ENCODE data around the gene ZCCHC7.

ZCCHC7 gene

GRCh38 chr9:37165644-37166043 lies 45.3 kb downstream of the ZCCHC7 start:
- no peaks in the 10 kb centered on the region; the same call in 1 of the 2 replicates for H3K79me2 ChIP-seq (ENCODE audit: insufficient read depth, low read length)

GRCh38 chr9:37167456-37168047 lies 47.2 kb downstream of the ZCCHC7 start:
- Histone ChIP-seq H3K4me1 (ENCODE audit: insufficient read depth, low read length) (no peaks in the 10 kb centered on the region), H3K4me3 (ENCODE audit: low read depth in 1 of 2, low read length in 2 of 2) (no peak overlapping the region), H3K79me2 (ENCODE audit: insufficient read depth, low read length) (peaks cover 2% of the 10 kb centered on the region; the same call in 1 of the 2 replicates), H3K9me3 (ENCODE audit: insufficient read depth, low read length, severe bottlenecking) (no peaks in the 10 kb centered on the region), H3K4me2 (ENCODE audit: insufficient read depth, low read length) (no peak overlapping the region), H3K27me3 (ENCODE audit: insufficient read depth, low read length, poor library complexity) (no peaks in the 10 kb centered on the region), H4K20me1 (ENCODE audit: insufficient read depth, low read length) (no peaks in the 10 kb centered on the region), H2AFZ (ENCODE audit: low read depth, low read length) (no peak overlapping the region), H3K36me3 (ENCODE audit: insufficient read depth, low read length) (peaks cover 2% of the 10 kb centered on the region; the same call in 1 of the 2 replicates), H3K9ac (ENCODE audit: low read depth, low read length) (no peak overlapping the region), H3K27ac (ENCODE audit: low read length) (no peak overlapping the region)
- TF ChIP-seq EZH2 (IDR thresholded peaks at IDR 0.05; ENCODE audit: borderline replicate concordance, low read depth, low read length, severe bottlenecking) (no peak), CTCF (IDR thresholded peaks at IDR 0.05; ENCODE audit: borderline replicate concordance, extremely low read depth, low read length, poor library complexity, severe bottlenecking) (no peak)
- ATAC-seq (ENCODE audit: insufficient read depth, low read depth) = no peak
- DNase-seq = no peak

More at GRCh38 chr9:37165644-37166043, 45.3 kb downstream of the ZCCHC7 start:
- no peak overlapping the region for H3K9ac ChIP-seq (ENCODE audit: low read depth, low read length)
- H2AFZ ChIP-seq (ENCODE audit: low read depth, low read length) = no peak overlapping the region
- H3K9me3 ChIP-seq (ENCODE audit: insufficient read depth, low read length, severe bottlenecking) = no peaks in the 10 kb centered on the region
- no peak overlapping the region for H3K4me2 ChIP-seq (ENCODE audit: insufficient read depth, low read length)
- DNase-seq (no peak), ATAC-seq (ENCODE audit: insufficient read depth, low read depth) (no peak)
- no peak for TF ChIP-seq EZH2 (IDR thresholded peaks at IDR 0.05; ENCODE audit: borderline replicate concordance, low read depth, low read length, severe bottlenecking)
- no peak for TF ChIP-seq CTCF (IDR thresholded peaks at IDR 0.05; ENCODE audit: borderline replicate concordance, extremely low read depth, low read length, poor library complexity, severe bottlenecking)
- peaks cover 3% of the 10 kb centered on the region; the same call in 1 of the 2 replicates for H3K36me3 ChIP-seq (ENCODE audit: insufficient read depth, low read length)
- no peak overlapping the region for H3K27ac ChIP-seq (ENCODE audit: low read length)
- H3K4me1 ChIP-seq (ENCODE audit: insufficient read depth, low read length) = no peaks in the 10 kb centered on the region
- H4K20me1 ChIP-seq (ENCODE audit: insufficient read depth, low read length) = no peaks in the 10 kb centered on the region
- H3K4me3 ChIP-seq (ENCODE audit: low read depth in 1 of 2, low read length in 2 of 2) = no peak overlapping the region
- H3K27me3 ChIP-seq (ENCODE audit: insufficient read depth, low read length, poor library complexity) = no peaks in the 10 kb centered on the region

- peaks cover 9% of the 10 kb centered on the region; the same call in 1 of the 2 replicates for H3K36me3 ChIP-seq (ENCODE audit: insufficient read depth, low read length)
- no peak overlapping the region for H3K4me3 ChIP-seq (ENCODE audit: low read depth in 1 of 2, low read length in 2 of 2)
- H2AFZ ChIP-seq (ENCODE audit: low read depth, low read length) = no peak overlapping the region
- H4K20me1 ChIP-seq (ENCODE audit: insufficient read depth, low read length) = no peaks in the 10 kb centered on the region; the same call in 1 of the 2 replicates
- 0 out of 2 replicates have a peak, but pooled peaks cover 2% of the 10 kb centered on the region for H3K4me1 ChIP-seq (ENCODE audit: insufficient read depth, low read length)
- H3K27ac ChIP-seq (ENCODE audit: low read length) = no peak overlapping the region
- ATAC-seq (ENCODE audit: insufficient read depth, low read depth) = no peak
- TF ChIP-seq EZH2 (IDR thresholded peaks at IDR 0.05; ENCODE audit: borderline replicate concordance, low read depth, low read length, severe bottlenecking) = no peak
- TF ChIP-seq CTCF (IDR thresholded peaks at IDR 0.05; ENCODE audit: borderline replicate concordance, extremely low read depth, low read length, poor library complexity, severe bottlenecking) = no peak
- H3K27me3 ChIP-seq (ENCODE audit: insufficient read depth, low read length, poor library complexity) = no peaks in the 10 kb centered on the region
- no peaks in the 10 kb centered on the region for H3K9me3 ChIP-seq (ENCODE audit: insufficient read depth, low read length, severe bottlenecking)
- no peak overlapping the region for H3K4me2 ChIP-seq (ENCODE audit: insufficient read depth, low read length)
- DNase-seq = no peak
- H3K79me2 ChIP-seq (ENCODE audit: insufficient read depth, low read length) = peaks cover 18% of the 10 kb centered on the region; the same call in 1 of the 2 replicates
- H3K9ac ChIP-seq (ENCODE audit: low read depth, low read length) = no peak overlapping the region
Measured at GRCh38 chr9:37172557-37172956, 52.2 kb downstream of the ZCCHC7 start.

Measured in DND-41 (cell line).